Epithelial cell of prostate (primary cell): ENCODE measurements around the gene MANBA.

Experiments used
- DNase-seq: peaks from one replicate; pipeline ENCODE4 v3.0.0-alpha.2; 2011; ENCODE audit warnings: low read depth, low spot score
- H3K27ac ChIP-seq: fragments of 450-650 bp; 2 replicates; pipeline ENCODE4 v1.5.1; 2017; ENCODE audit warnings: mild to moderate bottlenecking

MANBA gene

DNA sequence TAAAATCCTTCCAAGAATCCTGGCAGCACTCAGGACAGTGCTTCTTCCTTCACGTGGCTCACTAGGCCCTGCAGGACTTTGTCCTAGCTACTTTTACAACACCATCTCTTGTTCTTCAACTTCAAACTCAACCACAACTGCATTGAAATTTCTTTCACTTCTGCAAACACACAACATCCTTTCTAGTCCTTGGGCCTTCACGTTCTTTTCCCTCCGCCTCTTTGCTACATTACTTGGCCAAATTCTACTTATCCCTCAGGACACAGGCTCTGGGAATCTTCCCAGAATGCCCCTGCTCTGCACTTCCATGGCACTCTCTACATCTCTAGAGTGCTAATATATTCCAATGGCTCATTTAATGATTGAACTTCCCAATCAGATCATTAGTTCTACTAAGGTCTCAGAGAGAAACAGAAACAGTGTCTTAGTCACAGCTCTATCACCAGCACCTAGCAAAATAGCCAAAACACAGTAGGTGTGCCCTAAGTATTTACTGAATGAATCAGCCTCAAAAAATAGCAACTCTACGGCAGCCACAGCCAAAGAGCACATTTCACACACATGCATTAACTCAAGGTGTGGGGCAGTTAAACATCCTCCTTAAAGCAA, 73.3 kb downstream of the MANBA start:
- H3K27ac ChIP-seq = peak overlapping the region; percentile 80
- no peak for DNase-seq

DNA sequence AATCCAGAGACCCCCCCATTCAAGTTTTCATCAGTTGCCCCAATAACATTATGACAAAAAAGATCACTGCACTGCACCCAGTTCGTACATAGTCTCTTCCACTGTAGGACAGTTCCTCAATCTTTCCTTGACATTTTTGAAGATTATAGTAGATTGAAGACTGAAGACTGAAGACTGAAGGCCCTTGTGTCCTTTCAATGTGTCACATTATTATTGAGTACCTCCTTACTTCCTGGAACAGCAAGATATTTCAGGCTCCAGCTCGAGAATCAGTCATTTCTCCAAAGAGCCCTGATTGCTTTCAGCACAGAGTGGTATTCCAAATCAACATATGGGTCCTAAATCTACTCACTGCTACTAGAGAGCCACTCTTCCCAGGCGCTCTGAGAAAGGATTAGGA, 75.0 kb downstream of the MANBA start:
- no peak for DNase-seq
- no peak overlapping the region for H3K27ac ChIP-seq

DNA sequence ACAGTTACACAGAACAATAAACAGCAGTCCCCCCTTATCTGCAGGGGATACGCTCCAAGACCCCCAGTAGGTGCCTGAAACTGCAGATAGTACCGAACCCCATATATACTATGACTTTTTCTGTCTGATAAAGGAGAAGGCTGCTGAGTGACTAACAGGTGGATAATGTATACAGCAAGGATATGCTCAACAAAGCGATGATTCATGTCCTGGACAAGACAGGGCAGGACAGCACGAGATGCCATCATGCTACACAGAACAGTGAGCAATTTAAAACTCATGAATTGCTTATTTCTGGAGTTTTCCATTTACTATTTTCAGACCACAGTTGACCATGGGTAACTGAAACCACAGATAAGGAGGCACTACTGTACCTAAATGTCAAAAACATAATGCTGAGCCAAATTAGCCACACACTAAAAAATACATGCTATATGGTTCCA, 76.1 kb downstream of the MANBA start:
- H3K27ac ChIP-seq = peak overlapping the region; percentile 60
- peak; percentile 76 for DNase-seq

DNA sequence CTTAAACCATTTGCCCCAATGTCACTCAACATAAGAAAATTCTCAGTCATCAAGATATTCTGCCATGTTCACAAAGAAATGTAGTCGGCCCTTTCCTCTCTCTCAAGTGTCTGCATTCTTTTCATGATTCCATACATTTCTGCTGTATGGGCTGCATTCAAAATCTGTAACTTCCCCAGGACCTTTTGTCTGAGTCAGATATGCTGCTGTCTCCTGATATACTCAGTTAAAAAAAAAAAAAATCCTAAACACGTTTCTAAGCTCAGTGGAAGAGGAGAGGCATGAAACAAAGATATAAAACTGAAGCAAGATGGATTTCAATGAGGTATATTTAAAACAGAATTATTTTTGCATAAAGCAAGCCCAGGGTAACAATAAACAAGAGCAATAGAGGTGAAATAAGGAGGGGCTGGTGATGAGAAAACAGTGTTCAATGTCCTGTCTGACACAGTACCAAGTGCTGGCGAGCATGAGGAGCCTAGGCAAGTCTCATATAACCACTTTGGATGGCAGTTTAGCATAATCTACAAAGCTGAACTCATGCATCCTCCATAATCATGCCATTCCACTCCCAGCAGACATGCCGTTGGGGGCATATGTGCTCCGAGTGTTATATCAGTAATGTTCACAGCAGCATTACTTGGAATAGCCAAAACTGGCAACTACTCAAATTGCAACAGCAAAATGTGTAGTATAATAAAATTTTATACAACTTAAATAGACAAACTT, 76.7 kb downstream of the MANBA start:
- DNase-seq = no peak
- H3K27ac ChIP-seq = peak overlapping the region; percentile 60

DNA sequence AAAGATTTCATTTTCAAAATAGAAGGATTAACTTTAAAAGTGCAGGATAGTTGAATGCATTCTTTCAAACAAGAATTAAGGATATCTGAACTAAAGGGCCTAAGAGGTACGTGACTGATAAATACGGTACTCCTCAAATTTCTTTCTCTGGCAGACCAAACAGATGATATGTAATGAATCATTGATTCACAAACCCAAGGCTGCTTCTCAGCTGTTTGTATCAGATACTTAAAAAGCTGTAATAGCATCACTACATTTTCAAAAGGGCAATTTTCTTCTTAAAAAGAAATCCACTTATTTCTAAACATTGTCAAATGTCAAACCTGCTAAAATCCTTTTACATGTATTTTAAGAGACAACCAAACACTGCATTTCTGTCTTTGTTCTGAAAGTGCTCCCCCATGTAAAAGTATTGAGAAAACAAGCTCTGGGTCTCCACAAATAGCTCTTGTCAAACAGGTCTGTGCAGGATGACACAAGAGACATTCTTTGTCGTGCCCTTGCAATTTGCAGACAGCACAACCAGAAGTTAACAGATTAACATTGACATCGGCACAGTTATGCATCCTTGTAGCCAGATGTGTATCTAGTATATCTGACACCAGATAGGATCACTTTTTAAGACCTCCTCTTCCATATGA, 82.0 kb downstream of the MANBA start:
- DNase-seq = no peak
- H3K27ac ChIP-seq = peak overlapping the region; percentile 43

DNA sequence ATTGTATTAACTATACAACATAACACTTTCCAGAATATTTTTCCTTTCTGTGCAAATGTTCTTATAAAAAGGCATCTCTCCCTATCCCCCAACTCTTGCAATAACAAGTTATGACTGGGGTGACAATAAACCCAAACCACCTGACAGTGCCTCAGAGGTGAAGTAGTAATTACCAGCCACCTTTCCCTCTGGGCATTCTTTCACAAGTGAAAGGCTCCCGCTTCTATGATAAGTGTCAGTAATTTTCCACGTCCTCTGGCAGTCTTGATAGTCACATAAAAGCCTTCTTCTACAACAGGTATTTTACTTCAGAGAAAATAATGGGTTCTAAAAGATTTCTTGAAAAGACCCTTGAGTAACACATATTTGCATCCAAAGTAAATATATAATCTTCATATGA, 82.7 kb downstream of the MANBA start:
- peak overlapping the region; percentile 43 for H3K27ac ChIP-seq
- no peak for DNase-seq

DNA sequence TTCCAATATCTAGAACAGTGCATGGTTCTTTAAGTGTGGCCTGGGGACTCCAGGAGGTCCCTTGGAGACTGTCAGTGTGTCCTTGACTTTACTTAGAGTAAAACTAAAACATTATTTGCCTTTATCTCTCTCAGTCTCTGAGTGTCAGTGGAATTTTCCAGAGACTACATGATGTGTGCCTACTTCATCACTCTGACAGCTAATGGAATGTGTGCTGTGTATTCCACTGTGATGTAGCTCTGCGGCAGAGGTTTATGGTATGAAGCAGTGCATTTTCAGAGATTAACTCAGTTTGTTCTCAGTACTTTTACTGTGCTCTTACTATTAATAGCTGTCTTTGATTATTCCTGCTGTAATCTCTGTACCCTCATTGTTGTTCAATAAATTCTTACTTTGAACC, 85.6 kb downstream of the MANBA start:
- DNase-seq = no peak
- H3K27ac ChIP-seq = no peak overlapping the region

DNA sequence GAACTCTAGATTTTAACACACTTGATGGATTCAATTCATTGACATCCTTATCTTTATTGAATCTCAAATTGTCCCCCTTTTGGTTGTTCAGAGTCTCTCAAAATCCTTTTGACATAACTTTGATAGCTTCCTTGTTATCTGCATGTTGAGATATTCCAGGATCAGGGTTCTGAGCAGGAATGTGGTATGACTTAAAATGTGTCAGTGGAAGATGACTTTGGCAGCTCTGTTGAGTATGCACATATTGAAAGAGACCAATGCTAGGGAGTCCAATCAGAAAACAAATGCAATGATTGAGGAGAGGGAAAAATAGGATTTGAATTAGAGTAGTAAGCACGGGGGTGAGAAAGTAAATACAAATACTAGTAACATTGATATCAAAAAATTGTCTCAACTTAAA, 93.8 kb downstream of the MANBA start:
- H3K27ac ChIP-seq = no peak overlapping the region
- DNase-seq = no peak

DNA sequence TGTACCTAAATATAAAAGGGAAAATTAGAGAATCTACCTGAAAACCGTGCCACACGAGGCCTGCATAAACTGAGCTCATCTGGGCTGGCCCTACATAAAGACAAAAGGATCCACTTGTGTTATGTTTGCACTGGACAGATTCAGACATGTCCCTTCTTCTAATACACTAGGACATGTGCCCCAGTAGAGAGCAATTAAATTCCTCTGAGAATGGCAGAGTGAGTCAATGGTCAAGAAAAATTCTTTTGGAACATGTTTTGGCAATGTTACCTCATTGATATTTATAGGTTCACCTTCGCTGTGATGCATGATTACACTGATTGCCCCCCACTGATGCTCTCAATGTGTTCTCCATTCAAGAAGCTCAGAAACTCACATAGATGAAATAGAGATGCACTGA, 95.2 kb downstream of the MANBA start:
- H3K27ac ChIP-seq = peak overlapping the region; percentile 89
- peak; percentile 76 for DNase-seq

DNA sequence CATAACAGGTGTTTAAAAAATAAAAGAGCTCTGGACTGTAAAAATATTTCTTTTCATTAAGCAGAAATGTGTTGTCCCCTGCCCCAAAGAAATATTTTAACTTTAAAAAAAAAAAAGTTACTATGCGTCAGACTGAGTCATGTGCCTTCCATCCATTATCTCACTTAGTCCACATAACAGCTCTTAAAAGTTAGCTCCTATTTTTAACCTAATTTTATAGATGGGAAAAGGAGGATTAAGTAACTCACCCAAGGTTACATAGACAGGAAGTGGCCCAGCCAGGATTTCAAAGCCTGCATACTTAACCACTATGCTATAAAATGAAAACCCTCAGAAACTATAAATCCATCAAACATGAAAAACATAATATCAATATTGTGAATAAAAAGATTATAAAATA, 97.7 kb downstream of the MANBA start:
- peak; percentile 29 for DNase-seq
- peak overlapping the region; percentile 89 for H3K27ac ChIP-seq

DNA sequence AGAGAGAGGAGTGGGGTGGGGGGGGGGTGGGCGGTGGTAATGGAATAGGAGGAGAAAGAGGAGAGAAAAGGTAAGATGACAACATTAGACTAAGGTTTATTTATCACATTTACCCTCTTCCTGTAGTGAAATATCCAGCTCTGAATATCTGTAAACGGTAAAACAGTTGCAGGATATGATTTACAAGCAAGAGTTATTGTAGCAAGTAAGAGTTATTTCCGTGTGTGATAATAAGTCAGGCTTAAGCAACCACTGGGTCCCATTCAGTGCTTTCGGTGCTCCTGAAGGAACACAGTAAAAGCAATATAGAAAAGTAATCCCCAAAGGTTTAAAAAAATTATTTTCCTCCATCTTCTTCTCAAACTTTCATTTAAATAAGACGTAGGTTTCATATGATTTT, 103.6 kb downstream of the MANBA start:
- no peak for DNase-seq
- no peak overlapping the region for H3K27ac ChIP-seq

DNA sequence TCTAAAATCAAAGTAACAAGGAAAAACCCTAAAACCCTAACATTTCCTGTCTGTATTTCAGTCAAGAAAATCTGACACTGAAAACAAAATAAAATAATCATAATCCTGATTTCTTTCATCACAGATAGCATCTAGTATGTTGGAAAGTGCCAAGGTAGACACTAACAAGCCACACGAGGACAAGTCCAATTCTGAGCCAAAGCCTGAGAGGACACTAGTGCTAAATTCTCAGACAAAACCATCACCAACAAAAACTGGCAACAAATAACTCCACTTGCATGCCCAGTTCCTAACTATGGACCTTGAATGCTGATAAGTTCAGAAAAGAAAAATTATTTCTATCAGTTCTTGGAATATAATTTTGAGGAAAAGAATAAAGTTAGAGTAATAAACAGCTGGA, 113.7 kb downstream of the MANBA start:
- no peak for DNase-seq
- no peak overlapping the region for H3K27ac ChIP-seq

DNA sequence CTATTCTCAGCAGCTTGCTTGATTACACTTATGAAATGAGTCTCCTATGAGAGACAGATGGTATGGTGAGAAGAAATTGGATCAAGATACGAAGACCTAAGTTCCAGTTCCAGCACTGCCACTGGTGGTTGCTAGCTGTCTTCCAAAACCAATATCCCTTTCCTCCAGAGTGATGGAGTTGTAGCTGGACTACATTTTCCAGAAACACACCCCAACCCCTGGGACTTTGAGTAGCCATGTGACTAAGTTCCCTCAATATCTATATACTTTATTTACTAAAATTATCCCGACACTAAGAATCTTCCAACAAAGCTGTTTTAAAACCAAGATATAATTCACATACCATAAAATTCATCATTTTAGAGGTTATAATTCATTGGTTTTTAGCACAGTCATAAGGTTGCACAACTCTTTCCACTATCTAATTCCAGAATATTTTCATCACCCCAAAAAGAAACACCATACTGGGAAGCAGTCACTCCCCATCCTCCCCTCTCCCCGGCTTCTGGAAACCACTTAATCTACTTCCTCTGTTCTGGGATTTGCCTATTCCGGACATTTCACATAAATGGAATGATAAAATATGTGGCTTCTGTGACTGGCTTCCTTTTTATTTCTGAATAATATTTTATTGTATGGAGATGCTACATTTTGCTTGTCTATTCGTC, 118.0 kb downstream of the MANBA start:
- no peak overlapping the region for H3K27ac ChIP-seq
- DNase-seq = no peak

DNA sequence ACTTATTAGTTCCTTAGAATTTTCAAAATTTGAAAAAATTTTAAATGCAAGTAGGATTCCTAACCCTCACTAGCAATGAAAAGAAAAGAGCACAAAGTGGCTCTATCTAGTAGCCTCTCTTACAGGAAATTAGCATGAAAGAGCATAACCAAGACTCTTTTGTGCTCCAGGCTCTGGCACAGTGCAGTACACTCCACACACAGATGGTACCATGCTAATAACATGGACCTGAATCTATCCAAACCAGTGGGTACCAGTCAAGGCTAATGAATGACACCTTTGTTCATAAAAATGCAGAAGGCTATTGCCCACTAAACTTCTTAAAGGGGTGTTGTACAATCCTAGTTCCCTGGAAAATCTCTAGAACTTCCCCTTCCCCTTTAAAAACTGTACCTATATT, 119.0 kb downstream of the MANBA start:
- DNase-seq = no peak
- no peak overlapping the region for H3K27ac ChIP-seq

DNA sequence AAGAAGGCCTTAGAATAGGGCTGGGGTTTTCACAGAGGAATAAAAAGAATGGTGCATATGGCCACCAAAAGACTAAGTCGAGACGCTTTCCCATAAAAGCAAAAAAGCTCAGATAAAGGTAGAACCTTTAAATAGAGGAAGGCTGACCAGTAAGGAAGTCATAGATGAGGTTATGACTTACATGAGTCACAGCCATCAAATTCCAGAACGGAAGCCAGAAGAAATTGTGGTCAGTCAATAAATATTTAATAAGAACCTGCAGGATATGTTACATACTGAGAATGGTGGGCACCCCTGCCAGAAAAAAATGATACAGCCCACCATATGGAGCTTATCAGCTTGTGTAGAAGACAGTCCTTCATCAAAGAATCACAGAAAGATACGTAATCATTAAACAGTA, 120.1 kb downstream of the MANBA start:
- no peak overlapping the region for H3K27ac ChIP-seq

DNA sequence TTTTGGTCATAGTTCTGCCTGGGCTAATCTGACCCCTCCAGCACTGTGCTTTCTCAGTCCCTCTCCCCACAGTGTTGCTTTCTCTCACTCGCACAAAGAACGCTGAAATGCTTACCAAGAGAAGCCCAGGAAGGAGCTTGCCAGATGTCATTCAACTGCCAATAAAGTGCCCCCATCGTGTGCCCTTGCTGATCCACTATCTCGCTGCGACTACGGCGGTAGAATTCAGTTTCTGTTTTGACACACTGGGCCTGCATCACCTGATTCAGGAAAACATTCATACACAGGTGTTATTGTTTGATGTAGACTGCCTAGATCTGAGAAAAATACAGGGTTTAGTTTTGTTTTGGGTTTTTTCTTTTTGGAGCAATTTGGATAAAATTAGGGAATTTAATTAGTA, 121.2 kb downstream of the MANBA start:
- no peak overlapping the region for H3K27ac ChIP-seq
- DNase-seq = no peak

More for the DNA sequence above, 120.1 kb downstream of the MANBA start:
- no peak for DNase-seq

DNA sequence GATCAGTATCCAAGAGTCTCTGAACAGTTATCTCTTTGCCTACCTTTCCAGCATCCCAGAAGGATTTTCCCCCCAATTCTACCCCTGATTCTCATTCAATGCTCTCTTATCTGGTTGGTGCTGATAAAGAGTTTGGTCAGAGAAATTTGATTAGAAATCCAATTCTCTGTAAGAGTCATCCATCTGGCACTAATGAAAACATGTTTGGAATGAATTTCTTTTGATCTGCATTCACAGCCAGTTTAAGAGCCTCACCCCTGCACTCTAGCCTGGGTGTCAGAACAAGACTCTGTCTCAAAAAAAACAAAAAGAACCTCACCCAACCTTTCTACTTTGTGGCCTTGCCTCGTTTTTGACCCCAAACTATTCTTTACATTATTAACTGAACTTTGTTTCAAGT, 122.1 kb downstream of the MANBA start:
- DNase-seq = no peak

DNA sequence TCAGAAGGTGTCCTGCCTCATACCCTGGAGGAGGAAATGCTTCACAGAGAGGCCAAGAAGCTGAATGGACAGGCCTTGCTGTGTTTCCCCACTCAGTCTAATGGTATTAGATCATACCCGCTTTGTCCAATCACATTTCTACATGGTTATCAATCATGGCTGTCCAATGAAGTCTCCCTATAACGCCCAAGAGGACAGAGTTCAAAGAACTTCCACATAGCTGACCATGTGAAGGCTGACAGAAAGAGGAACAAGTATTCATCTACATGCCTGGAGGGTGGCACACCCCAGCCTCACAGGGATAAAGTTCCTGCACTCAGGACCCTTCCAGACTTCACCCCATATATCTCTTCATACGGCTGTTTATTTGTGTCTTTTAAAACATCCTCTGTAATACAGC, 123.4 kb downstream of the MANBA start:
- H3K27ac ChIP-seq = no peak overlapping the region
- DNase-seq = no peak

More for the DNA sequence above, 122.1 kb downstream of the MANBA start:
- H3K27ac ChIP-seq = no peak overlapping the region

DNA sequence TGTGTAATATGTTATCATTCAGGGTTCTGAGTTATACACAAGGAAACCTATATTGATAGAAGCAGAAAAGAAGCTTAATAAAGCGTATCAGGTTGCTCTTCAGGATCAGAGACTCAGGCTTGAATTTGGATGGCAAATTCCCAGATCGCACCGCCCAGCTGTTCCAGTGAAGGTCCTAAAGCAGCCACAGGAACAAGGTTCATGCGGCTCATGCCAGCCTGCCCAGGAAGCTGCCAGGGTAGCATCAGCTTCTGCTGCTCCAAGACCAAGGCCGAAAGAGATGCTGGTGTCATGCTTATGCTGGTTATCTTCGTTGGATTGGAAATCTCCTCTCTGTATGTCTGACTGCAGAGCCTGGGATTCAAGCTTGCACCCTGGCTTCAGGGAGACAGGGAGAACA, 127.7 kb downstream of the MANBA start:
- DNase-seq = no peak
- no peak overlapping the region for H3K27ac ChIP-seq

DNA sequence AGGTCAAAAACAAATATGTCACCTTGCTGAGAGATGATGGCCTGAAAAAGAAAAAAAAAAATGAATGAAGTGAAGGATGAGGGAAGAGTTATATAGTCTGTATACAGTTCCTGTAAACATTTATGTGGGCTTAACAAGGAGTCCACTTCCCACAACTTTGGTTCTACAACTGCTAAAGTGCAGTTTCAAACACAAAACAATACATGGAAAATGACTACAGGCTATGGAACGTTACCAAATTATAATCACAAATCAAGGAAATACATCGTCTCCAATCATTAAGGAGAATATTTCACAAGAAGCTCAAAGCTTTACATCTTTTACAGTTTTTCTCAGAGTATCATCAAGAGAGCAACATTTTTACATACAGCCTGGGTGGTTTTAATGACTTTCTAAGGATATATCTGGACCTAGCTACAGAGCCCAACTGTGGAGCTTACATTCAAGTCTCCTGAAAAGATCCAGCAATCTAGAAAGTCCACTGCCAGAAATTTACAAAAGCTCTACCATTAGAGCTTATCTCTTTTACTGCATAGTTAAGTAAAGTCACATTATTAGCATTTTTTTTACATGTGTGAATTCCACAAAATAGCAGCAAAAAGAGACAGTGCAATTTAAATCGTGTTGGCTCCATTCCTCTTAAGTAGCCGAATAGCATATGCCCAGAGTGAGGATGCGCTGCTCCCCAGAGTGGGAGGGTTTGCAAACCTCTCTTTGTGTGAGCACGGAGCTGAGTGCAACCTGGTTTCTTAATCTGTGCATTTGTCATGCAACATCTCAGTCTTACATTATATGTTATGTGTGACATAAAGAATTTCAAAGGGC, 128.3 kb downstream of the MANBA start:
- no peak overlapping the region for H3K27ac ChIP-seq
- no peak for DNase-seq
